ENCODE results near the gene CD93. TPM values are rescaled to one million over a fixed set of nuclear protein-coding genes. Genes with fewer than 3 reads are reported as not detected.

Gene CD93
- total RNA-seq, 1 donor from 2014 or later = 0.02 TPM

GRCh38 chr20:23032056-23032749, 53.9 kb downstream of the CD93 start:
- no peak overlapping the region for H3K27ac ChIP-seq (ENCODE audit: low read depth, low read length)
- H3K36me3 Mint-ChIP-seq (ENCODE audit: low read depth, unreplicated experiment) = no peaks in the 10 kb centered on the region
- no peak overlapping the region for H3K9ac ChIP-seq (ENCODE audit: low read length)
- H3K4me1 Mint-ChIP-seq (ENCODE audit: low read depth, unreplicated experiment) = no peaks in the 10 kb centered on the region
- no peak for TF ChIP-seq CTCF (IDR thresholded peaks at IDR 0.05; ENCODE audit: insufficient read depth, low read depth, low read length)
- no peak for TF ChIP-seq EZH2 (IDR thresholded peaks at IDR 0.05; ENCODE audit: insufficient read depth, low read length)
- H3K4me2 ChIP-seq (ENCODE audit: low read length) = no peak overlapping the region
- H2AFZ ChIP-seq (ENCODE audit: low read depth, low read length) = no peak overlapping the region
- H3K9me3 ChIP-seq (ENCODE audit: insufficient read depth, low read depth, low read length) = no peaks in the 10 kb centered on the region
- H3K27ac Mint-ChIP-seq (ENCODE audit: unreplicated experiment) = no peak overlapping the region
- no peak overlapping the region for H3K4me3 ChIP-seq (ENCODE audit: insufficient read depth, low read depth, low read length)
- H3K27me3 ChIP-seq (ENCODE audit: insufficient read depth, low read length) = peaks cover 4% of the 10 kb centered on the region
- no peaks in the 10 kb centered on the region for H3K4me1 ChIP-seq (ENCODE audit: insufficient read depth, low read length)
- H4K20me1 ChIP-seq (ENCODE audit: insufficient read depth, low read length) = no peaks in the 10 kb centered on the region
- no peaks in the 10 kb centered on the region for H3K79me2 ChIP-seq (ENCODE audit: insufficient read depth, low read length)
- no peak for FAIRE-seq
- no peak overlapping the region for H3K4me3 Mint-ChIP-seq (ENCODE audit: unreplicated experiment)
- DNase-seq (ENCODE audit: low read depth) = no peak
- H3K36me3 ChIP-seq (ENCODE audit: insufficient read depth, low read length) = no peaks in the 10 kb centered on the region
- H3K27me3 Mint-ChIP-seq (ENCODE audit: low read depth, unreplicated experiment) = peaks cover 71% of the 10 kb centered on the region
- H3K9me3 Mint-ChIP-seq (ENCODE audit: unreplicated experiment) = peaks cover 5% of the 10 kb centered on the region

GRCh38 chr20:23031346-23031745, 54.8 kb downstream of the CD93 start:
- no peak overlapping the region for H2AFZ ChIP-seq (ENCODE audit: low read depth, low read length)
- no peak for TF ChIP-seq EZH2 (IDR thresholded peaks at IDR 0.05; ENCODE audit: insufficient read depth, low read length)
- TF ChIP-seq CTCF (IDR thresholded peaks at IDR 0.05; ENCODE audit: insufficient read depth, low read depth, low read length) = no peak
- H3K4me1 ChIP-seq (ENCODE audit: insufficient read depth, low read length) = no peaks in the 10 kb centered on the region
- H4K20me1 ChIP-seq (ENCODE audit: insufficient read depth, low read length) = no peaks in the 10 kb centered on the region
- no peak overlapping the region for H3K27ac Mint-ChIP-seq (ENCODE audit: unreplicated experiment)
- DNase-seq (ENCODE audit: low read depth) (no peak), FAIRE-seq (no peak)
- H3K27me3 ChIP-seq (ENCODE audit: insufficient read depth, low read length) = peaks cover 4% of the 10 kb centered on the region
- no peak overlapping the region for H3K9ac ChIP-seq (ENCODE audit: low read length)
- H3K36me3 ChIP-seq (ENCODE audit: insufficient read depth, low read length) = no peaks in the 10 kb centered on the region
- no peak overlapping the region for H3K4me2 ChIP-seq (ENCODE audit: low read length)
- H3K4me3 Mint-ChIP-seq (ENCODE audit: unreplicated experiment) = no peak overlapping the region
- no peaks in the 10 kb centered on the region for H3K9me3 ChIP-seq (ENCODE audit: insufficient read depth, low read depth, low read length)
- no peaks in the 10 kb centered on the region for H3K4me1 Mint-ChIP-seq (ENCODE audit: low read depth, unreplicated experiment)
- peaks cover 64% of the 10 kb centered on the region for H3K27me3 Mint-ChIP-seq (ENCODE audit: low read depth, unreplicated experiment)
- H3K79me2 ChIP-seq (ENCODE audit: insufficient read depth, low read length) = no peaks in the 10 kb centered on the region
- no peaks in the 10 kb centered on the region for H3K36me3 Mint-ChIP-seq (ENCODE audit: low read depth, unreplicated experiment)
- H3K4me3 ChIP-seq (ENCODE audit: insufficient read depth, low read depth, low read length) = no peak overlapping the region
- H3K27ac ChIP-seq (ENCODE audit: low read depth, low read length) = no peak overlapping the region
- peaks cover 3% of the 10 kb centered on the region for H3K9me3 Mint-ChIP-seq (ENCODE audit: unreplicated experiment)

Other genes starting within 250 kb of the CD93 start
- not detected in 2 replicates for gene SSTR4, start 51.0 kb downstream of the CD93 start, total RNA-seq
- 14.2 and 22.7 TPM in 2 replicates for gene THBD, start 36.7 kb downstream of the CD93 start, total RNA-seq

All from astrocyte (in vitro differentiated cells and primary cell).